Measurements from ENCODE around the gene CAT.

- TF ChIP-seq CTCF (IDR thresholded peaks at IDR 0.05) (no peak), POLR2A (IDR thresholded peaks at IDR 0.05) (no peak)
These were observed 9.7 kb downstream of the CAT start for GRCh38 chr11:34448223-34448994.

All from uterus (tissue), 2 donors.